Measurements from ENCODE around the gene NT5M.
"Not testable (repeated sequence)": the region's sequence is repeated elsewhere in the genome, so short reads cannot be mapped to it uniquely, and the experiment has no call there.

NT5M gene

GRCh38 chr17:17269926-17270773 is 33.0 kb upstream of the NT5M start:
- H3K4me3 ChIP-seq (replicated peaks; ENCODE audit: insufficient read depth, low read length), result no peak overlapping the region
- TF ChIP-seq REST (IDR thresholded peaks at IDR 0.05; ENCODE audit: insufficient replicate concordance, low read depth) (no peak), CTCF (IDR thresholded peaks at IDR 0.05; ENCODE audit: insufficient read depth, low read length) (no peak), SPI1 (IDR thresholded peaks at IDR 0.05; ENCODE audit: borderline replicate concordance, low read depth) (no peak), GABPA (IDR thresholded peaks at IDR 0.05; ENCODE audit: low read depth) (no peak), POLR2AphosphoS5 (IDR thresholded peaks at IDR 0.05; ENCODE audit: low read depth) (no peak)
- H3K27me3 ChIP-seq (ENCODE audit: insufficient read depth, poor library complexity, severe bottlenecking), result no peaks in the 10 kb centered on the region
- no peak overlapping the region for H3K27ac ChIP-seq (replicated peaks)
- no peak for DNase-seq (ENCODE audit: low read depth in 1 of 2, low spot score in 1 of 2)

GRCh38 chr17:17275971-17276370 is 27.2 kb upstream of the NT5M start:
- no peak for TF ChIP-seq SPI1 (IDR thresholded peaks at IDR 0.05; ENCODE audit: borderline replicate concordance, low read depth)
- TF ChIP-seq REST (IDR thresholded peaks at IDR 0.05; ENCODE audit: insufficient replicate concordance, low read depth), result no peak
- TF ChIP-seq POLR2AphosphoS5 (IDR thresholded peaks at IDR 0.05; ENCODE audit: low read depth), result no peak
- TF ChIP-seq GABPA (IDR thresholded peaks at IDR 0.05; ENCODE audit: low read depth), result no peak
- no peak for TF ChIP-seq CTCF (IDR thresholded peaks at IDR 0.05; ENCODE audit: insufficient read depth, low read length)
- DNase-seq (ENCODE audit: low read depth in 1 of 2, low spot score in 1 of 2), result peak in 1 of 2 experiments; percentile 18
- Histone ChIP-seq H3K27me3 (ENCODE audit: insufficient read depth, poor library complexity, severe bottlenecking) (no peaks in the 10 kb centered on the region), H3K4me3 (replicated peaks; ENCODE audit: insufficient read depth, low read length) (no peak overlapping the region), H3K27ac (replicated peaks) (no peak overlapping the region)

GRCh38 chr17:17277431-17277830 is 25.7 kb upstream of the NT5M start:
- not testable (repeated sequence) for H3K27ac ChIP-seq (replicated peaks); H3K4me3 ChIP-seq (replicated peaks; ENCODE audit: insufficient read depth, low read length); DNase-seq (ENCODE audit: low read depth in 1 of 2, low spot score in 1 of 2); H3K27me3 ChIP-seq (ENCODE audit: insufficient read depth, poor library complexity, severe bottlenecking)

GRCh38 chr17:17279316-17279715 is 23.9 kb upstream of the NT5M start:
- TF ChIP-seq POLR2AphosphoS5 (IDR thresholded peaks at IDR 0.05; ENCODE audit: low read depth), result no peak
- TF ChIP-seq GABPA (IDR thresholded peaks at IDR 0.05; ENCODE audit: low read depth), result no peak
- no peak for TF ChIP-seq CTCF (IDR thresholded peaks at IDR 0.05; ENCODE audit: insufficient read depth, low read length)
- no peak for TF ChIP-seq REST (IDR thresholded peaks at IDR 0.05; ENCODE audit: insufficient replicate concordance, low read depth)
- no peak for TF ChIP-seq SPI1 (IDR thresholded peaks at IDR 0.05; ENCODE audit: borderline replicate concordance, low read depth)
- H3K4me3 ChIP-seq (replicated peaks; ENCODE audit: insufficient read depth, low read length), result peak overlapping the region; percentile 57
- no peak for DNase-seq (ENCODE audit: low read depth in 1 of 2, low spot score in 1 of 2)
- peak overlapping the region; percentile 99 for H3K27ac ChIP-seq (replicated peaks)
- H3K27me3 ChIP-seq (ENCODE audit: insufficient read depth, poor library complexity, severe bottlenecking), result no peaks in the 10 kb centered on the region

Data from HL-60 (cell line).